ENCODE data around the gene KLHL17. TPM values are rescaled to one million over a fixed set of nuclear protein-coding genes. Genes with fewer than 3 reads are reported as not detected.

The KLHL17 gene
- total RNA-seq, 1 experiment from 2014 or later, result 27.8 TPM

DNA sequence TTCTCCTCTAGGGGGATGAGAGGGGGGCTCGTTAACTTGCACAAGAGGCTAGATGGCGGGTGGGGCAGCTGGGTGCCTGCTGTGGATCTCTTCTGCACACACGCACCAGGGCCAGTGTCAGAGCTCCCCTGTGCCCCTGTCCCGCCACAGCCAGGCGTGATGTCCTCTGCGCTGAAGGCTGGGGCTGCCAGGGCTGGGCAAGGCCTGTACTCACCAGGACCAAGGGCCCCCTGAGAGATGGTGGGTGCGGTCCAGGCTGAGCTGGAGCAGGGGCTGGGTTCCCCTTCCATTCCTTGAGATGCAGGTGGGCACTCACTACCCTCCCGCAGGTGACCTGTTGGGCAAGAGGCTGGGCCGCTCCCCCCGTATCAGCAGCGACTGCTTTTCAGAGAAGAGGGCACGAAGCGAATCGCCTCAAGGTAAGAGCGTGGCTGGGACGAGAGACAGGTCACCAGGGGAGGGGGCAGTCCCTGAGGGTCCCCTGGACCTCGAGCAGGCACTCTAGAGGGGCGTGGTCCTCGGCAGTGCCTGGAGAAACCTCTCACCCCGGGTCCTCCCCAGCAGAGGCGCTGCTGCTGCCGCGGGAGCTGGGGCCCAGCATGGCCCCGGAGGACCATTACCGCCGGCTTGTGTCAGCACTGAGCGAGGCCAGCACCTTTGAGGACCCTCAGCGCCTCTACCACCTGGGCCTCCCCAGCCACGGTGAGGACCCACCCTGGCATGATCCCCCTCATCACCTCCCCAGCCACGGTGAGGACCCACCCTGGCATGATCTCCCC is 21.5 kb upstream of the KLHL17 start:
- H3K4me1 Mint-ChIP-seq (ENCODE audit: low read depth, unreplicated experiment), result peaks cover 21% of the 10 kb centered on the region
- no peak for DNase-seq
- H3K27me3 Mint-ChIP-seq (ENCODE audit: unreplicated experiment), result peaks cover 27% of the 10 kb centered on the region
- no TSS peak for BruUV-seq (replicated peaks)
- CTCF ChIA-PET, result interaction anchor here (0.6 to 1.3 kb wide), 4 partner anchors 18 to 63 kb away, joined by 3 to 13 read pairs (median 3); no protein-coding TSS in a partner anchor
- peaks cover 9% of the 10 kb centered on the region for H3K36me3 Mint-ChIP-seq (ENCODE audit: insufficient read depth, unreplicated experiment)
- H3K9me3 Mint-ChIP-seq (ENCODE audit: low read depth, unreplicated experiment), result no peaks in the 10 kb centered on the region
- intact Hi-C loops (cut with micrococcal nuclease; ENCODE audit: unreplicated experiment), result no loop called here
- no peak overlapping the region for H3K4me3 Mint-ChIP-seq (ENCODE audit: low read depth, unreplicated experiment)
- no peak overlapping the region for H3K27ac Mint-ChIP-seq (ENCODE audit: unreplicated experiment)
- no peak for TF ChIP-seq CTCF (IDR thresholded peaks at IDR 0.05; ENCODE audit: unreplicated experiment)

- Mint-ChIP-seq H3K4me3 (ENCODE audit: low read depth, unreplicated experiment) (no peak overlapping the region), H3K9me3 (ENCODE audit: low read depth, unreplicated experiment) (no peaks in the 10 kb centered on the region), H3K36me3 (ENCODE audit: insufficient read depth, unreplicated experiment) (peaks cover 13% of the 10 kb centered on the region), H3K27me3 (ENCODE audit: unreplicated experiment) (peaks cover 23% of the 10 kb centered on the region), H3K27ac (ENCODE audit: unreplicated experiment) (no peak overlapping the region), H3K4me1 (ENCODE audit: low read depth, unreplicated experiment) (peaks cover 19% of the 10 kb centered on the region)
- CTCF ChIA-PET, result no interaction called here
- intact Hi-C loops (cut with micrococcal nuclease; ENCODE audit: unreplicated experiment), result no loop called here
- TF ChIP-seq CTCF (IDR thresholded peaks at IDR 0.05; ENCODE audit: unreplicated experiment), result no peak
- DNase-seq, result no peak
- BruUV-seq (replicated peaks), result no TSS peak
Measured at GRCh38 chr1:939511-940106, 20.8 kb upstream of the KLHL17 start.

- TF ChIP-seq CTCF (IDR thresholded peaks at IDR 0.05; ENCODE audit: unreplicated experiment), result peak; percentile 20
- Mint-ChIP-seq H3K4me3 (ENCODE audit: low read depth, unreplicated experiment) (peak overlapping the region; percentile 54), H3K4me1 (ENCODE audit: low read depth, unreplicated experiment) (peaks cover 13% of the 10 kb centered on the region), H3K36me3 (ENCODE audit: insufficient read depth, unreplicated experiment) (peaks cover 13% of the 10 kb centered on the region), H3K9me3 (ENCODE audit: low read depth, unreplicated experiment) (no peaks in the 10 kb centered on the region), H3K27ac (ENCODE audit: unreplicated experiment) (no peak overlapping the region), H3K27me3 (ENCODE audit: unreplicated experiment) (peaks cover 16% of the 10 kb centered on the region)
- DNase-seq, result peak; percentile 79
- intact Hi-C loops (cut with micrococcal nuclease; ENCODE audit: unreplicated experiment), result no loop called here
- CTCF ChIA-PET, result no interaction called here
- BruUV-seq (replicated peaks), result no TSS peak
Measured at GRCh38 chr1:940107-941014, 20.0 kb upstream of the KLHL17 start.

- Mint-ChIP-seq H3K27me3 (ENCODE audit: unreplicated experiment) (peaks cover 9% of the 10 kb centered on the region), H3K36me3 (ENCODE audit: insufficient read depth, unreplicated experiment) (peaks cover 21% of the 10 kb centered on the region), H3K27ac (ENCODE audit: unreplicated experiment) (peak overlapping the region; percentile 27), H3K9me3 (ENCODE audit: low read depth, unreplicated experiment) (no peaks in the 10 kb centered on the region), H3K4me1 (ENCODE audit: low read depth, unreplicated experiment) (peaks cover 13% of the 10 kb centered on the region), H3K4me3 (ENCODE audit: low read depth, unreplicated experiment) (peak overlapping the region; percentile 54)
- CTCF ChIA-PET, result interaction anchor here (0.6 kb wide), 1 partner anchor 29 kb away, joined by 5 read pairs; no protein-coding TSS in a partner anchor
- intact Hi-C loops (cut with micrococcal nuclease; ENCODE audit: unreplicated experiment), result no loop called here
- no TSS peak for BruUV-seq (replicated peaks)
- no peak for DNase-seq
- TF ChIP-seq CTCF (IDR thresholded peaks at IDR 0.05; ENCODE audit: unreplicated experiment), result no peak
Measured at GRCh38 chr1:941015-941587, 19.3 kb upstream of the KLHL17 start.
